Psoas muscle (tissue), 8 donors: ENCODE measurements around the gene HPCAL1. TPM values are rescaled to one million over a fixed set of nuclear protein-coding genes. Genes with fewer than 3 reads are reported as not detected.

Source experiments
- ATAC-seq, 4 donors: fragments of 200-7000 bp; cut with Tn5 transposase; one replicate each; pipeline ENCODE4 v1.9.1; 2020; ENCODE audit warnings: moderate library complexity in 3 of 4, mild to moderate bottlenecking in 2 of 4
- DNase-seq, 2 donors: peaks; one replicate each; pipeline ENCODE4 v3.0.0-alpha.2; 2020
- H3K27ac ChIP-seq: fragments of 200-600 bp; one replicate; pipeline ENCODE4 v1.8.0; 2022
- H3K27me3 ChIP-seq, 3 donors: fragments of 200-600 bp in 1 of 3; one replicate each; pipeline versions ENCODE4 v1.6.1 to v1.8.0; 2013 to 2022; ENCODE audit warnings: low read length in 2 of 3, mild to moderate bottlenecking in 2 of 3, moderate library complexity in 1 of 3; ENCODE audit not compliant: insufficient read depth in 3 of 3
- H3K36me3 ChIP-seq, 2 donors: fragments of 200-600 bp in 1 of 2; one replicate each; pipeline versions ENCODE4 v1.6.1 to v1.8.0; 2013 to 2022; ENCODE audit warnings: low read depth in 1 of 2, mild to moderate bottlenecking in 1 of 2, moderate library complexity in 1 of 2; ENCODE audit not compliant: insufficient read depth in 1 of 2
- H3K4me1 ChIP-seq: fragments of 200-600 bp; one replicate; pipeline ENCODE4 v1.8.0; 2022
- H3K4me3 ChIP-seq: fragments of 200-600 bp; one replicate; pipeline ENCODE4 v1.8.0; 2022; ENCODE audit warnings: mild to moderate bottlenecking
- H3K9me3 ChIP-seq: fragments of 200-600 bp; one replicate; pipeline ENCODE4 v1.8.0; 2022
- CTCF ChIP-seq: fragments of 200-600 bp; IDR thresholded peaks from one replicate; pipeline ENCODE4 v1.8.0; 2022; ENCODE audit warnings: antibody characterized with exemption
- WGBS, 3 donors: extraction: QIAGEN DNeasy Blood & Tissue Kit; methylation state at CpG; one replicate each; pipeline versions ENCODE4 v1.1.6 to v1.1.7; 2013; 5-methylcytosine and 5-hydroxymethylcytosine counted together
- intact Hi-C, 2 donors: fragments of 100-400 bp; cut with DNase I; formaldehyde crosslinking; loops; one replicate each; pipeline versions ENCODE4 v1.11.0 to v1.14.2; 2022
- polyA plus RNA-seq, 3 donors: library from polyadenylated mRNA; stranded (reverse); fragments of 200-250 nt; gene quantifications; one replicate each; pipeline ENCODE4 v1.2.3, GENCODE V29; 2013
- total RNA-seq, 4 donors: library from RNA; stranded (reverse); fragmentation: NEBNext Ultra II Directional in 2 of 4; extraction: Animal tissue kit (Norgen Biotek cat#: 25700) in 2 of 4; gene quantifications; one replicate each; pipeline versions ENCODE4 v1.2.1 to v1.2.4, GENCODE V29; 2021 to 2023
- donor health status: healthy with polysubstance abuse.
- donor health status: DM: no; HTN: no; CAD: no; lungs with moderate emphysema.
- donor health status: Bipolar disorder and iron deficiency.
- donor health status: healthy.
- donor health status: DM: yes; HTN: yes; CAD: no.
- donor health status: DM: no; HTN: no; CAD: no.
- donor health status: DM: no; HTN: no; CAD: no.
- donor health status: DM: yes; HTN: yes; CAD: no.

The HPCAL1 gene
- total and polyA plus RNA-seq, 7 donors: 16.1 to 182 (median 33.4) TPM

- H3K4me3 ChIP-seq: no peak overlapping the region
- H3K36me3 ChIP-seq: no peaks in the 10 kb centered on the region
- 86 to 89% (median 88%) methylated on average over 22 of the region's 22 CpGs for WGBS, 3 donors
- TF ChIP-seq CTCF: no peak
- H3K27me3 ChIP-seq: no peaks in the 10 kb centered on the region
- no peak for ATAC-seq
- no peaks in the 10 kb centered on the region for H3K9me3 ChIP-seq
- no peaks in the 10 kb centered on the region for H3K4me1 ChIP-seq
- no peak for DNase-seq
- intact Hi-C loops: no loop called here
- no peak overlapping the region for H3K27ac ChIP-seq
These were observed 173.3 kb downstream of the HPCAL1 start for GRCh38 chr2:10475811-10476660.

- TF ChIP-seq CTCF: no peak
- Histone ChIP-seq H3K27me3 (no peaks in the 10 kb centered on the region), H3K9me3 (no peaks in the 10 kb centered on the region), H3K36me3 (no peaks in the 10 kb centered on the region), H3K4me3 (no peak overlapping the region), H3K27ac (no peak overlapping the region), H3K4me1 (no peaks in the 10 kb centered on the region)
- DNase-seq (no peak), ATAC-seq (no peak)
- 92 to 93% (median 93%) methylated on average over 12 of the region's 12 CpGs for WGBS, 3 donors
- intact Hi-C loops: no loop called here
These were observed 174.2 kb downstream of the HPCAL1 start for GRCh38 chr2:10476723-10477442.

Other genes with a start within 250 kb of the HPCAL1 start
- gene CYS1, start 222.5 kb upstream of the HPCAL1 start, total RNA-seq: under 1 TPM; 0.13 to 0.58 (median 0.16) TPM
- gene CYS1, start 222.5 kb upstream of the HPCAL1 start, polyA plus RNA-seq: under 1 TPM; 0.06 to 0.10 (median 0.07) TPM
- 1 to 10 TPM in 1 of 4 donors, under 1 TPM in 1, not detected in 2; 0.27 to 1.3 TPM for gene RRM2, start 180.2 kb upstream of the HPCAL1 start, total RNA-seq
- gene RRM2, start 180.2 kb upstream of the HPCAL1 start, polyA plus RNA-seq: 1 to 10 TPM in 1 of 3 donors, under 1 TPM in 2; 0.35 to 9.3 (median 0.96) TPM
- 100 to 1,000 TPM in 1 of 4 donors, 10 to 100 TPM in 3; 56.8 to 143 (median 92.2) TPM for gene ODC1, start 145.4 kb downstream of the HPCAL1 start, total RNA-seq
- gene ODC1, start 145.4 kb downstream of the HPCAL1 start, polyA plus RNA-seq: 100 to 1,000 TPM; 106 to 226 (median 208) TPM